Measurements from ENCODE around the gene PLVAP. TPM values are rescaled to one million over a fixed set of nuclear protein-coding genes. Genes with fewer than 3 reads are reported as not detected.
A peak's percentile ranks its signal among the peaks of the same experiment; 100 is the strongest.

PLVAP gene
- total and polyA plus RNA-seq, 9 of the 15 experiments (the other 6 are each of a cell fraction or from before 2014, with no cell fraction given), result 0.09 to 0.84 (median 0.51) TPM; not detected in 4

GRCh38 chr19:17334414-17335409, 42.4 kb downstream of the PLVAP start, which contains the start of gene ANO8 (continued):
- TF ChIP-seq POLR2AphosphoS5 (IDR thresholded peaks at IDR 0.05; ENCODE audit: control insufficient read depth, insufficient read depth, low read depth, low read length) (0 out of 2 replicates have a peak, but pooled peaks have one; percentile 35), GABPB1 (CRISPR knock-in tag; IDR thresholded peaks at IDR 0.05) (peak; percentile 70), PPARD (CRISPR knock-in tag; IDR thresholded peaks at IDR 0.05) (no peak), GTF2E2 (tag; IDR thresholded peaks at IDR 0.05) (no peak), HNRNPUL1 (IDR thresholded peaks at IDR 0.05; ENCODE audit: low read length) (no peak), MYC (IDR thresholded peaks at IDR 0.05; ENCODE audit: low read depth, low read length) (peak; percentile 92), MYC (CRISPR knock-in tag; IDR thresholded peaks at IDR 0.05; ENCODE audit: borderline replicate concordance, low read depth) (peak; percentile 49; the same call in 1 of the 2 replicates), JUN (IDR thresholded peaks at IDR 0.05; ENCODE audit: borderline replicate concordance, low read depth, low read length) (peak; percentile 76; the same call in 1 of the 2 replicates), JUN (CRISPR knock-in tag; IDR thresholded peaks at IDR 0.05; ENCODE audit: borderline replicate concordance) (no peak), ZNF280B (CRISPR knock-in tag; IDR thresholded peaks at IDR 0.05) (no peak), RAD21 (CRISPR knock-in tag; conservative IDR thresholded peaks at IDR 0.05 in 1 of 2, IDR thresholded peaks at IDR 0.05 in 1 of 2) (peak in 1 of 2 experiments; percentile 23; a peak in 1 of 4 replicates), CAMTA2 (CRISPR knock-in tag; conservative IDR thresholded peaks at IDR 0.05) (no peak), MAZ (CRISPR knock-in tag; conservative IDR thresholded peaks at IDR 0.05 in 1 of 2, IDR thresholded peaks at IDR 0.05 in 1 of 2) (peak; percentile 94), ZFP30 (CRISPR knock-in tag; IDR thresholded peaks at IDR 0.05; ENCODE audit: borderline replicate concordance) (no peak), ZNF668 (CRISPR knock-in tag; IDR thresholded peaks at IDR 0.05) (no peak), RFX1 (IDR thresholded peaks at IDR 0.05) (no peak), ZNF695 (CRISPR knock-in tag; IDR thresholded peaks at IDR 0.05) (no peak), U2AF2 (optimal IDR thresholded peaks at IDR 0.05; ENCODE audit: low read depth, low read length) (no peak)
- TF ChIP-seq, protein P1, sequence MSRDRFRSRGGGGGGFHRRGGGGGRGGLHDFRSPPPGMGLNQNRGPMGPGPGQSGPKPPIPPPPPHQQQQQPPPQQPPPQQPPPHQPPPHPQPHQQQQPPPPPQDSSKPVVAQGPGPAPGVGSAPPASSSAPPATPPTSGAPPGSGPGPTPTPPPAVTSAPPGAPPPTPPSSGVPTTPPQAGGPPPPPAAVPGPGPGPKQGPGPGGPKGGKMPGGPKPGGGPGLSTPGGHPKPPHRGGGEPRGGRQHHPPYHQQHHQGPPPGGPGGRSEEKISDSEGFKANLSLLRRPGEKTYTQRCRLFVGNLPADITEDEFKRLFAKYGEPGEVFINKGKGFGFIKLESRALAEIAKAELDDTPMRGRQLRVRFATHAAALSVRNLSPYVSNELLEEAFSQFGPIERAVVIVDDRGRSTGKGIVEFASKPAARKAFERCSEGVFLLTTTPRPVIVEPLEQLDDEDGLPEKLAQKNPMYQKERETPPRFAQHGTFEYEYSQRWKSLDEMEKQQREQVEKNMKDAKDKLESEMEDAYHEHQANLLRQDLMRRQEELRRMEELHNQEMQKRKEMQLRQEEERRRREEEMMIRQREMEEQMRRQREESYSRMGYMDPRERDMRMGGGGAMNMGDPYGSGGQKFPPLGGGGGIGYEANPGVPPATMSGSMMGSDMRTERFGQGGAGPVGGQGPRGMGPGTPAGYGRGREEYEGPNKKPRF (IDR thresholded peaks at IDR 0.05; ENCODE audit: low read depth, low read length), result no peak
- TF ChIP-seq, protein P2, sequence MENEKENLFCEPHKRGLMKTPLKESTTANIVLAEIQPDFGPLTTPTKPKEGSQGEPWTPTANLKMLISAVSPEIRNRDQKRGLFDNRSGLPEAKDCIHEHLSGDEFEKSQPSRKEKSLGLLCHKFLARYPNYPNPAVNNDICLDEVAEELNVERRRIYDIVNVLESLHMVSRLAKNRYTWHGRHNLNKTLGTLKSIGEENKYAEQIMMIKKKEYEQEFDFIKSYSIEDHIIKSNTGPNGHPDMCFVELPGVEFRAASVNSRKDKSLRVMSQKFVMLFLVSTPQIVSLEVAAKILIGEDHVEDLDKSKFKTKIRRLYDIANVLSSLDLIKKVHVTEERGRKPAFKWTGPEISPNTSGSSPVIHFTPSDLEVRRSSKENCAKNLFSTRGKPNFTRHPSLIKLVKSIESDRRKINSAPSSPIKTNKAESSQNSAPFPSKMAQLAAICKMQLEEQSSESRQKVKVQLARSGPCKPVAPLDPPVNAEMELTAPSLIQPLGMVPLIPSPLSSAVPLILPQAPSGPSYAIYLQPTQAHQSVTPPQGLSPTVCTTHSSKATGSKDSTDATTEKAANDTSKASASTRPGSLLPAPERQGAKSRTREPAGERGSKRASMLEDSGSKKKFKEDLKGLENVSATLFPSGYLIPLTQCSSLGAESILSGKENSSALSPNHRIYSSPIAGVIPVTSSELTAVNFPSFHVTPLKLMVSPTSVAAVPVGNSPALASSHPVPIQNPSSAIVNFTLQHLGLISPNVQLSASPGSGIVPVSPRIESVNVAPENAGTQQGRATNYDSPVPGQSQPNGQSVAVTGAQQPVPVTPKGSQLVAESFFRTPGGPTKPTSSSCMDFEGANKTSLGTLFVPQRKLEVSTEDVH (IDR thresholded peaks at IDR 0.05; ENCODE audit: low read depth, partially characterized antibody), result peak; percentile 79

All from K562 (cell line).